ENCODE data around the gene KIAA1217.

KIAA1217 gene

GRCh38 chr10:24363070-24363469 lies 154.1 kb downstream of the KIAA1217 start:
- TF ChIP-seq, protein P1, sequence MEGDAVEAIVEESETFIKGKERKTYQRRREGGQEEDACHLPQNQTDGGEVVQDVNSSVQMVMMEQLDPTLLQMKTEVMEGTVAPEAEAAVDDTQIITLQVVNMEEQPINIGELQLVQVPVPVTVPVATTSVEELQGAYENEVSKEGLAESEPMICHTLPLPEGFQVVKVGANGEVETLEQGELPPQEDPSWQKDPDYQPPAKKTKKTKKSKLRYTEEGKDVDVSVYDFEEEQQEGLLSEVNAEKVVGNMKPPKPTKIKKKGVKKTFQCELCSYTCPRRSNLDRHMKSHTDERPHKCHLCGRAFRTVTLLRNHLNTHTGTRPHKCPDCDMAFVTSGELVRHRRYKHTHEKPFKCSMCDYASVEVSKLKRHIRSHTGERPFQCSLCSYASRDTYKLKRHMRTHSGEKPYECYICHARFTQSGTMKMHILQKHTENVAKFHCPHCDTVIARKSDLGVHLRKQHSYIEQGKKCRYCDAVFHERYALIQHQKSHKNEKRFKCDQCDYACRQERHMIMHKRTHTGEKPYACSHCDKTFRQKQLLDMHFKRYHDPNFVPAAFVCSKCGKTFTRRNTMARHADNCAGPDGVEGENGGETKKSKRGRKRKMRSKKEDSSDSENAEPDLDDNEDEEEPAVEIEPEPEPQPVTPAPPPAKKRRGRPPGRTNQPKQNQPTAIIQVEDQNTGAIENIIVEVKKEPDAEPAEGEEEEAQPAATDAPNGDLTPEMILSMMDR (conservative IDR thresholded peaks at IDR 0.05; ENCODE audit: low read depth, low read length), result no peak

GRCh38 chr10:24367688-24368087 lies 158.8 kb downstream of the KIAA1217 start:
- TF ChIP-seq, protein P1 (conservative IDR thresholded peaks at IDR 0.05; ENCODE audit: low read depth, low read length), result no peak
- Histone ChIP-seq H3K4me1 (ENCODE audit: low read depth, poor library complexity, severe bottlenecking) (no peaks in the 10 kb centered on the region), H3K27ac (no peak overlapping the region), H2AFZ (ENCODE audit: low read depth) (no peak overlapping the region), H4K20me1 (ENCODE audit: insufficient read depth) (no peaks in the 10 kb centered on the region), H3K4me2 (no peak overlapping the region), H3K9ac (no peak overlapping the region), H3K79me2 (ENCODE audit: insufficient read depth, low read depth) (no peaks in the 10 kb centered on the region), H3K4me3 (IDR thresholded peaks at IDR 0.05; ENCODE audit: insufficient read depth, low read depth, low read length) (no peak overlapping the region), H3K36me3 (ENCODE audit: insufficient read depth) (no peaks in the 10 kb centered on the region), H3K27me3 (ENCODE audit: insufficient read depth, low read depth) (no peaks in the 10 kb centered on the region)

More at GRCh38 chr10:24363070-24363469, 154.1 kb downstream of the KIAA1217 start:
- Histone ChIP-seq H3K4me3 (IDR thresholded peaks at IDR 0.05; ENCODE audit: insufficient read depth, low read depth, low read length) (no peak overlapping the region), H3K4me2 (no peak overlapping the region), H3K9ac (no peak overlapping the region), H3K4me1 (ENCODE audit: low read depth, poor library complexity, severe bottlenecking) (no peaks in the 10 kb centered on the region), H2AFZ (ENCODE audit: low read depth) (no peak overlapping the region), H4K20me1 (ENCODE audit: insufficient read depth) (no peaks in the 10 kb centered on the region), H3K36me3 (ENCODE audit: insufficient read depth) (no peaks in the 10 kb centered on the region), H3K27ac (no peak overlapping the region), H3K27me3 (ENCODE audit: insufficient read depth, low read depth) (no peaks in the 10 kb centered on the region), H3K79me2 (ENCODE audit: insufficient read depth, low read depth) (no peaks in the 10 kb centered on the region)

DNA sequence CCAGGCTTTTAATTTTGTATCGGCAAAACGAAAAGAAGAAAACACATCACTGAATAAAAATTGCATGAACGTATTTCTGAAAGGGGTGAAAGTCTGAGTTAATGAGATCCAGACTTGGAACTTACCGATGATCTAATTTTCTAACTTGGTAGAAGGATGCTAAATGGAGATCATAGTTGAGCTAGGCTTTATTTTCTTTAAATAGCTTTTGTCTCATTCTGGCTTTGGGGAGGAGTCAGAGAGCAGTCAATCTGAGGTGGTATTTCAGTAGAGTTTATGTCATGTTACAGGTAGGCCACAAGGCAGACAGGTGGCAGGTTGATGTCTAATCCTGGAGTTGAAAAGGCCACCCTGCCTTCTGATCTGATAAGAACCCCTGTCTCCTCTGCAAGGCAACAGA lies 161.9 kb downstream of the KIAA1217 start:
- no peak overlapping the region for H2AFZ ChIP-seq (ENCODE audit: low read depth)
- H3K27me3 ChIP-seq (ENCODE audit: insufficient read depth, low read depth), result no peaks in the 10 kb centered on the region
- H3K36me3 ChIP-seq (ENCODE audit: insufficient read depth), result no peaks in the 10 kb centered on the region
- TF ChIP-seq, protein P1 (conservative IDR thresholded peaks at IDR 0.05; ENCODE audit: low read depth, low read length), result no peak
- no peak overlapping the region for H3K27ac ChIP-seq
- H3K9ac ChIP-seq, result no peak overlapping the region
- H3K4me3 ChIP-seq (IDR thresholded peaks at IDR 0.05; ENCODE audit: insufficient read depth, low read depth, low read length), result no peak overlapping the region
- no peaks in the 10 kb centered on the region for H4K20me1 ChIP-seq (ENCODE audit: insufficient read depth)
- H3K4me1 ChIP-seq (ENCODE audit: low read depth, poor library complexity, severe bottlenecking), result no peaks in the 10 kb centered on the region
- no peaks in the 10 kb centered on the region for H3K79me2 ChIP-seq (ENCODE audit: insufficient read depth, low read depth)
- H3K4me2 ChIP-seq, result no peak overlapping the region

DNA sequence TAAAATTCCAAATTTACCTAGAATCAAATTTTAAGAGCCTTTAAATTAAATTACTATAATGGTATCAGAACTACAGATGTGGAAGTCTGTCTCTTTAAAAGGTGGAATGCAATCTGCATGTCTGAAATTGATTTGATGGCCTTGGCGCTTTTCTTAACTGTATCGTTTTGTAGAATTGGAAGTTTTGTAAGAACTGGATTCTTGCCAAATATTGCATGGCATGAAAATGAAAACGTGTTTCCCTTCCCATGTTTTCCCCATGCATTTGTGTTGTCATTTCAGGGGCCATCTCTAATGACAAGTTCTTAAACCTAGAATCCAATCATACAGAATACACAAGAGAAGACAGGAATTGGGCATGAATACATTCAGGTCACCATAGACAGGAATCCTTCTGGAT lies 162.5 kb downstream of the KIAA1217 start:
- no peaks in the 10 kb centered on the region for H4K20me1 ChIP-seq (ENCODE audit: insufficient read depth)
- no peak overlapping the region for H3K4me2 ChIP-seq
- no peaks in the 10 kb centered on the region for H3K79me2 ChIP-seq (ENCODE audit: insufficient read depth, low read depth)
- no peak overlapping the region for H3K9ac ChIP-seq
- H3K36me3 ChIP-seq (ENCODE audit: insufficient read depth), result no peaks in the 10 kb centered on the region
- no peak overlapping the region for H3K4me3 ChIP-seq (IDR thresholded peaks at IDR 0.05; ENCODE audit: insufficient read depth, low read depth, low read length)
- H3K27me3 ChIP-seq (ENCODE audit: insufficient read depth, low read depth), result no peaks in the 10 kb centered on the region
- H3K27ac ChIP-seq, result no peak overlapping the region
- H3K4me1 ChIP-seq (ENCODE audit: low read depth, poor library complexity, severe bottlenecking), result no peaks in the 10 kb centered on the region
- TF ChIP-seq, protein P1 (conservative IDR thresholded peaks at IDR 0.05; ENCODE audit: low read depth, low read length), result no peak
- no peak overlapping the region for H2AFZ ChIP-seq (ENCODE audit: low read depth)

Data from KMS-11 (cell line).